GM12873 (cell line): ENCODE results near the gene MUC2.

Source experiments
- CTCF ChIP-seq: IDR thresholded peaks from 2 replicates; pipeline ENCODE4 v1.5.1; 2012; ENCODE audit warnings: low read depth, mild to moderate bottlenecking, moderate library complexity, low read length, control low read depth; ENCODE audit not compliant: insufficient read depth; ENCODE audit errors: missing control alignments

MUC2 gene

GRCh38 chr11:1092919-1093318 lies 18.2 kb downstream of the MUC2 start:
- TF ChIP-seq CTCF = no peak

- no peak for TF ChIP-seq CTCF
Measured at GRCh38 chr11:1099519-1100355, 25.1 kb downstream of the MUC2 start.

GRCh38 chr11:1100417-1101245 lies 26.0 kb downstream of the MUC2 start:
- TF ChIP-seq CTCF = no peak

- TF ChIP-seq CTCF = no peak
Measured at GRCh38 chr11:1101318-1102089, 26.8 kb downstream of the MUC2 start.

- no peak for TF ChIP-seq CTCF
Measured at GRCh38 chr11:1102221-1102971, 27.7 kb downstream of the MUC2 start.

GRCh38 chr11:1102996-1103395 lies 28.3 kb downstream of the MUC2 start:
- no peak for TF ChIP-seq CTCF
